ENCODE measurements around the gene TEX29. TPM values are rescaled to one million over a fixed set of nuclear protein-coding genes. Genes with fewer than 3 reads are reported as not detected.

The TEX29 gene
- total and polyA plus RNA-seq, 9 of the 15 experiments (the other 6 are each of a cell fraction or from before 2014, with no cell fraction given) = 0.11 TPM; not detected in 7

DNA sequence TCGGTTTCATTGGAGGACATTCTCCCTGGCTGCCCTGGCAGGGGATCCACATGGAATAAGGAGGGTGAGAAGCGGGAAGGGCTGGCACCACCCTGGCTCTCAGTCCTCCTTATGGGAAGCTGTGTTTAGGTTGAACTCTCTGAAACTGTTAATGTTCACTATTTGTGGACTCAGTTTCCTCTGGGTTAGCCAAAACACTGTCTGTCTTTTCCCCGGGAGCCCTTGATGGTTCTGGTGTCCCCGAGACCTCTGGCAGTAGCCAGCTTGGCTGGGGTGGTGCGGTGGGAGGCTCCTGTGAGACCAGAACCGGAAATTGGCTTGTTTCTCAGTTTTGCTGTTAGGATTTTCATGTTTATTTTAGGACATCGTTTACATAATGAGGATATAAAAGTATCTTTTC is 48.3 kb upstream of the TEX29 start:
- no peaks in the 10 kb centered on the region for H3K9me3 ChIP-seq (replicated peaks; ENCODE audit: control insufficient read depth, insufficient read depth, low read depth, low read length)
- POLR2A ChIA-PET = no interaction called here
- no peaks in the 10 kb centered on the region for H3K27me3 ChIP-seq (ENCODE audit: control insufficient read depth in 2 of 2, insufficient read depth in 2 of 2, low read length in 2 of 2)
- intact Hi-C loops (cut with micrococcal nuclease) (no loop called here), in situ Hi-C loops (cut with MboI) (no loop called here)
- H3K27ac ChIP-seq (ENCODE audit: extremely low read depth, low read depth, low read length) = no peak overlapping the region
- peaks cover 49% of the 10 kb centered on the region; the same call in 2 of the 3 replicates for H3K36me3 ChIP-seq (ENCODE audit: control insufficient read depth, insufficient read depth, low read length)
- no peak overlapping the region for H2AFZ ChIP-seq (ENCODE audit: low read depth, low read length)
- no peak for ATAC-seq
- DNase-seq (ENCODE audit: extremely low read depth in 1 of 4, low spot score in 3 of 4) = no peak
- 96% methylated on average over 7 of the region's 7 CpGs for WGBS (ENCODE audit: insufficient coverage, low coverage, missing lambda C conversion rate)
- H3K9me1 ChIP-seq (ENCODE audit: control insufficient read depth, insufficient read depth, low read length) = no peaks in the 10 kb centered on the region
- no peaks in the 10 kb centered on the region for H3K79me2 ChIP-seq (ENCODE audit: control insufficient read depth, insufficient read depth, low read length)
- H3K4me3 ChIP-seq = no peak overlapping the region
- H3K4me1 ChIP-seq (replicated peaks in 1 of 2; ENCODE audit: control insufficient read depth in 2 of 2, insufficient read depth in 2 of 2, low read length in 2 of 2) = no peaks in the 10 kb centered on the region
- no peak for FAIRE-seq
- no TSS peak for BruUV-seq (replicated peaks)
- no peaks in the 10 kb centered on the region for H4K20me1 ChIP-seq (replicated peaks; ENCODE audit: control insufficient read depth, insufficient read depth, low read length)
- CTCF ChIA-PET (ENCODE audit: low intra/inter-chr PET ratio) = no interaction called here
- no peak overlapping the region for H3K4me2 ChIP-seq (ENCODE audit: insufficient read depth, low read length)
- H3K9ac ChIP-seq (ENCODE audit: insufficient read depth in 1 of 2, low read depth in 2 of 2, low read length in 2 of 2) = no peak overlapping the region
- TF ChIP-seq FOXM1 (IDR thresholded peaks at IDR 0.05; ENCODE audit: low read depth) (no peak), FOXM1 (CRISPR knock-in tag; IDR thresholded peaks at IDR 0.05; ENCODE audit: low read depth) (no peak), FIP1L1 (IDR thresholded peaks at IDR 0.05; ENCODE audit: low read depth, low read length, poor library complexity, severe bottlenecking) (no peak), NCOA4 (IDR thresholded peaks at IDR 0.05; ENCODE audit: partially characterized antibody) (no peak), EP400 (IDR thresholded peaks at IDR 0.05) (no peak), HSF4 (CRISPR knock-in tag; IDR thresholded peaks at IDR 0.05; ENCODE audit: borderline replicate concordance) (no peak), CCNT2 (IDR thresholded peaks at IDR 0.05; ENCODE audit: borderline replicate concordance, extremely low read depth, insufficient read length, low read depth, low read length) (no peak), ZNF146 (CRISPR knock-in tag; IDR thresholded peaks at IDR 0.05; ENCODE audit: unreplicated experiment) (no peak), ZNF354B (CRISPR knock-in tag; IDR thresholded peaks at IDR 0.05) (no peak), TAF15 (IDR thresholded peaks at IDR 0.05; ENCODE audit: low read depth, low read length) (no peak), SRSF7 (optimal IDR thresholded peaks at IDR 0.05; ENCODE audit: low read depth, low read length) (no peak), MCM5 (IDR thresholded peaks at IDR 0.05; ENCODE audit: low read depth) (no peak), NR2C2 (CRISPR knock-in tag; IDR thresholded peaks at IDR 0.05) (no peak), NR2C2 (tag; IDR thresholded peaks at IDR 0.05) (no peak)
- TF ChIP-seq, protein P1, sequence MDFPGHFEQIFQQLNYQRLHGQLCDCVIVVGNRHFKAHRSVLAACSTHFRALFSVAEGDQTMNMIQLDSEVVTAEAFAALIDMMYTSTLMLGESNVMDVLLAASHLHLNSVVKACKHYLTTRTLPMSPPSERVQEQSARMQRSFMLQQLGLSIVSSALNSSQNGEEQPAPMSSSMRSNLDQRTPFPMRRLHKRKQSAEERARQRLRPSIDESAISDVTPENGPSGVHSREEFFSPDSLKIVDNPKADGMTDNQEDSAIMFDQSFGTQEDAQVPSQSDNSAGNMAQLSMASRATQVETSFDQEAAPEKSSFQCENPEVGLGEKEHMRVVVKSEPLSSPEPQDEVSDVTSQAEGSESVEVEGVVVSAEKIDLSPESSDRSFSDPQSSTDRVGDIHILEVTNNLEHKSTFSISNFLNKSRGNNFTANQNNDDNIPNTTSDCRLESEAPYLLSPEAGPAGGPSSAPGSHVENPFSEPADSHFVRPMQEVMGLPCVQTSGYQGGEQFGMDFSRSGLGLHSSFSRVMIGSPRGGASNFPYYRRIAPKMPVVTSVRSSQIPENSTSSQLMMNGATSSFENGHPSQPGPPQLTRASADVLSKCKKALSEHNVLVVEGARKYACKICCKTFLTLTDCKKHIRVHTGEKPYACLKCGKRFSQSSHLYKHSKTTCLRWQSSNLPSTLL (IDR thresholded peaks at IDR 0.05) = no peak
- TF ChIP-seq, protein P2, sequence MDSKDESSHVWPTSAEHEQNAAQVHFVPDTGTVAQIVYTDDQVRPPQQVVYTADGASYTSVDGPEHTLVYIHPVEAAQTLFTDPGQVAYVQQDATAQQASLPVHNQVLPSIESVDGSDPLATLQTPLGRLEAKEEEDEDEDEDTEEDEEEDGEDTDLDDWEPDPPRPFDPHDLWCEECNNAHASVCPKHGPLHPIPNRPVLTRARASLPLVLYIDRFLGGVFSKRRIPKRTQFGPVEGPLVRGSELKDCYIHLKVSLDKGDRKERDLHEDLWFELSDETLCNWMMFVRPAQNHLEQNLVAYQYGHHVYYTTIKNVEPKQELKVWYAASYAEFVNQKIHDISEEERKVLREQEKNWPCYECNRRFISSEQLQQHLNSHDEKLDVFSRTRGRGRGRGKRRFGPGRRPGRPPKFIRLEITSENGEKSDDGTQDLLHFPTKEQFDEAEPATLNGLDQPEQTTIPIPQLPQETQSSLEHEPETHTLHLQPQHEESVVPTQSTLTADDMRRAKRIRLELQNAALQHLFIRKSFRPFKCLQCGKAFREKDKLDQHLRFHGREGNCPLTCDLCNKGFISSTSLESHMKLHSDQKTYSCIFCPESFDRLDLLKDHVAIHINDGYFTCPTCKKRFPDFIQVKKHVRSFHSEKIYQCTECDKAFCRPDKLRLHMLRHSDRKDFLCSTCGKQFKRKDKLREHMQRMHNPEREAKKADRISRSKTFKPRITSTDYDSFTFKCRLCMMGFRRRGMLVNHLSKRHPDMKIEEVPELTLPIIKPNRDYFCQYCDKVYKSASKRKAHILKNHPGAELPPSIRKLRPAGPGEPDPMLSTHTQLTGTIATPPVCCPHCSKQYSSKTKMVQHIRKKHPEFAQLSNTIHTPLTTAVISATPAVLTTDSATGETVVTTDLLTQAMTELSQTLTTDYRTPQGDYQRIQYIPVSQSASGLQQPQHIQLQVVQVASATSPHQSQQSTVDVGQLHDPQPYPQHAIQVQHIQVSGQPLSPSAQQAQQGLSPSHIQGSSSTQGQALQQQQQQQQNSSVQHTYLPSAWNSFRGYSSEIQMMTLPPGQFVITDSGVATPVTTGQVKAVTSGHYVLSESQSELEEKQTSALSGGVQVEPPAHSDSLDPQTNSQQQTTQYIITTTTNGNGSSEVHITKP (IDR thresholded peaks at IDR 0.05; ENCODE audit: partially characterized antibody) = no peak

All from K562 (cell line).